ENCODE measurements around the gene GP5. TPM values are rescaled to one million over a fixed set of nuclear protein-coding genes. Genes with fewer than 3 reads are reported as not detected.
A peak's percentile ranks its signal among the peaks of the same experiment; 100 is the strongest.

GP5 gene
- total and polyA plus RNA-seq, 2 of the 13 experiments (the other 11 are each of a cell fraction or from before 2014, with no cell fraction given) = not detected

DNA sequence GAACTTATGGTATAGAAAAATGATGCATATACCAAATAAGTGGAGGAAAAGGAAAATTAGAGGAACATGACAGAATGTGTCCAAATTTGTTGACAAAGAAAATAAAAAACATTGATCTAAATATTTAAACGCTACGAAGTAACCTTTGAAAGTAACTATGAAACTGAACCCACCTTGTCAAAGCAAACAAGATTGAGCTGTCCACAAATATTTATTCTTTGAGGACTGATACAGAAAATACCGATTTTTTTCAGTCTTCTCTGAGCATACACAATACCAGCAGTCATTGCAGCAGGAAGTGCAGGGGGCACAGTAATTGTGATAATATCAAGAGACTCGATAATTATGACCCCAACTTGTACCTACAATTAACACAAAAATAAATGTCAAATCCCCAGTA is 47.7 kb upstream of the GP5 start (continued):
- TF ChIP-seq, protein P1, sequence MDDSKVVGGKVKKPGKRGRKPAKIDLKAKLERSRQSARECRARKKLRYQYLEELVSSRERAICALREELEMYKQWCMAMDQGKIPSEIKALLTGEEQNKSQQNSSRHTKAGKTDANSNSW (CRISPR knock-in tag; IDR thresholded peaks at IDR 0.05; ENCODE audit: borderline replicate concordance) = no peak
- no peak for TF ChIP-seq CHD4 (IDR thresholded peaks at IDR 0.05; ENCODE audit: borderline replicate concordance, low read length)
- TF ChIP-seq ZNF337 (CRISPR knock-in tag; IDR thresholded peaks at IDR 0.05; ENCODE audit: borderline replicate concordance, low read depth) = no peak
- no peak for TF ChIP-seq ZMAT3 (CRISPR knock-in tag; conservative IDR thresholded peaks at IDR 0.05)
- no peak for TF ChIP-seq ZNF883 (CRISPR knock-in tag; IDR thresholded peaks at IDR 0.05; ENCODE audit: not compliant biosample characterization)
- TF ChIP-seq RFX1 (IDR thresholded peaks at IDR 0.05) = no peak
- no peak for TF ChIP-seq ZNF777 (CRISPR knock-in tag; IDR thresholded peaks at IDR 0.05)
- TF ChIP-seq IRF2 (CRISPR knock-in tag; IDR thresholded peaks at IDR 0.05) = no peak
- TF ChIP-seq ZBTB8A (CRISPR knock-in tag; IDR thresholded peaks at IDR 0.05; ENCODE audit: borderline replicate concordance, low read depth) = no peak
- TF ChIP-seq ZNF766 (CRISPR knock-in tag; IDR thresholded peaks at IDR 0.05; ENCODE audit: borderline replicate concordance) = no peak
- no peak for TF ChIP-seq RARG (CRISPR knock-in tag; IDR thresholded peaks at IDR 0.05; ENCODE audit: low read depth)
- TF ChIP-seq, protein P2, sequence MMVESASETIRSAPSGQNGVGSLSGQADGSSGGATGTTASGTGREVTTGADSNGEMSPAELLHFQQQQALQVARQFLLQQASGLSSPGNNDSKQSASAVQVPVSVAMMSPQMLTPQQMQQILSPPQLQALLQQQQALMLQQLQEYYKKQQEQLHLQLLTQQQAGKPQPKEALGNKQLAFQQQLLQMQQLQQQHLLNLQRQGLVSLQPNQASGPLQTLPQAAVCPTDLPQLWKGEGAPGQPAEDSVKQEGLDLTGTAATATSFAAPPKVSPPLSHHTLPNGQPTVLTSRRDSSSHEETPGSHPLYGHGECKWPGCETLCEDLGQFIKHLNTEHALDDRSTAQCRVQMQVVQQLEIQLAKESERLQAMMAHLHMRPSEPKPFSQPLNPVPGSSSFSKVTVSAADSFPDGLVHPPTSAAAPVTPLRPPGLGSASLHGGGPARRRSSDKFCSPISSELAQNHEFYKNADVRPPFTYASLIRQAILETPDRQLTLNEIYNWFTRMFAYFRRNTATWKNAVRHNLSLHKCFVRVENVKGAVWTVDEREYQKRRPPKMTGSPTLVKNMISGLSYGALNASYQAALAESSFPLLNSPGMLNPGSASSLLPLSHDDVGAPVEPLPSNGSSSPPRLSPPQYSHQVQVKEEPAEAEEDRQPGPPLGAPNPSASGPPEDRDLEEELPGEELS (CRISPR knock-in tag; IDR thresholded peaks at IDR 0.05) = peak; percentile 74
- TF ChIP-seq, protein P3, sequence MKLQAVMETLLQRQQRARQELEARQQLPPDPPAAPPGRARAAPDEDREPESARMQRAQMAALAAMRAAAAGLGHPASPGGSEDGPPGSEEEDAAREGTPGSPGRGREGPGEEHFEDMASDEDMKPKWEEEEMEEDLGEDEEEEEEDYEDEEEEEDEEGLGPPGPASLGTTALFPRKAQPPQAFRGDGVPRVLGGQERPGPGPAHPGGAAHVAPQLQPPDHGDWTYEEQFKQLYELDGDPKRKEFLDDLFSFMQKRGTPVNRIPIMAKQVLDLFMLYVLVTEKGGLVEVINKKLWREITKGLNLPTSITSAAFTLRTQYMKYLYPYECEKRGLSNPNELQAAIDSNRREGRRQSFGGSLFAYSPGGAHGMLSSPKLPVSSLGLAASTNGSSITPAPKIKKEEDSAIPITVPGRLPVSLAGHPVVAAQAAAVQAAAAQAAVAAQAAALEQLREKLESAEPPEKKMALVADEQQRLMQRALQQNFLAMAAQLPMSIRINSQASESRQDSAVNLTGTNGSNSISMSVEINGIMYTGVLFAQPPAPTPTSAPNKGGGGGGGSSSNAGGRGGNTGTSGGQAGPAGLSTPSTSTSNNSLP (IDR thresholded peaks at IDR 0.05; ENCODE audit: low read depth, low read length) = peak; percentile 85; the same call in 1 of the 2 replicates
- TF ChIP-seq, protein P4, sequence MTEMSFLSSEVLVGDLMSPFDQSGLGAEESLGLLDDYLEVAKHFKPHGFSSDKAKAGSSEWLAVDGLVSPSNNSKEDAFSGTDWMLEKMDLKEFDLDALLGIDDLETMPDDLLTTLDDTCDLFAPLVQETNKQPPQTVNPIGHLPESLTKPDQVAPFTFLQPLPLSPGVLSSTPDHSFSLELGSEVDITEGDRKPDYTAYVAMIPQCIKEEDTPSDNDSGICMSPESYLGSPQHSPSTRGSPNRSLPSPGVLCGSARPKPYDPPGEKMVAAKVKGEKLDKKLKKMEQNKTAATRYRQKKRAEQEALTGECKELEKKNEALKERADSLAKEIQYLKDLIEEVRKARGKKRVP (CRISPR knock-in tag; IDR thresholded peaks at IDR 0.05) = peak in 1 of 2 experiments; percentile 33; a peak in 1 of 4 replicates
- TF ChIP-seq SALL1 (CRISPR knock-in tag; IDR thresholded peaks at IDR 0.05) = no peak
- peak; percentile 16; the same call in 1 of the 2 replicates for TF ChIP-seq ZNF792 (CRISPR knock-in tag; IDR thresholded peaks at IDR 0.05)
- TF ChIP-seq AKAP8 (CRISPR knock-in tag; IDR thresholded peaks at IDR 0.05) = no peak
- no peak for TF ChIP-seq ZFX (CRISPR knock-in tag; IDR thresholded peaks at IDR 0.05; ENCODE audit: low read depth)
- no peak for TF ChIP-seq ZMYM4 (CRISPR knock-in tag; IDR thresholded peaks at IDR 0.05)
- TF ChIP-seq ZNF816 (CRISPR knock-in tag; IDR thresholded peaks at IDR 0.05; ENCODE audit: borderline replicate concordance) = no peak
- TF ChIP-seq HHEX (CRISPR knock-in tag; IDR thresholded peaks at IDR 0.05) = peak; percentile 81
- no peak for TF ChIP-seq RBAK (CRISPR knock-in tag; IDR thresholded peaks at IDR 0.05)
- TF ChIP-seq, protein P5, sequence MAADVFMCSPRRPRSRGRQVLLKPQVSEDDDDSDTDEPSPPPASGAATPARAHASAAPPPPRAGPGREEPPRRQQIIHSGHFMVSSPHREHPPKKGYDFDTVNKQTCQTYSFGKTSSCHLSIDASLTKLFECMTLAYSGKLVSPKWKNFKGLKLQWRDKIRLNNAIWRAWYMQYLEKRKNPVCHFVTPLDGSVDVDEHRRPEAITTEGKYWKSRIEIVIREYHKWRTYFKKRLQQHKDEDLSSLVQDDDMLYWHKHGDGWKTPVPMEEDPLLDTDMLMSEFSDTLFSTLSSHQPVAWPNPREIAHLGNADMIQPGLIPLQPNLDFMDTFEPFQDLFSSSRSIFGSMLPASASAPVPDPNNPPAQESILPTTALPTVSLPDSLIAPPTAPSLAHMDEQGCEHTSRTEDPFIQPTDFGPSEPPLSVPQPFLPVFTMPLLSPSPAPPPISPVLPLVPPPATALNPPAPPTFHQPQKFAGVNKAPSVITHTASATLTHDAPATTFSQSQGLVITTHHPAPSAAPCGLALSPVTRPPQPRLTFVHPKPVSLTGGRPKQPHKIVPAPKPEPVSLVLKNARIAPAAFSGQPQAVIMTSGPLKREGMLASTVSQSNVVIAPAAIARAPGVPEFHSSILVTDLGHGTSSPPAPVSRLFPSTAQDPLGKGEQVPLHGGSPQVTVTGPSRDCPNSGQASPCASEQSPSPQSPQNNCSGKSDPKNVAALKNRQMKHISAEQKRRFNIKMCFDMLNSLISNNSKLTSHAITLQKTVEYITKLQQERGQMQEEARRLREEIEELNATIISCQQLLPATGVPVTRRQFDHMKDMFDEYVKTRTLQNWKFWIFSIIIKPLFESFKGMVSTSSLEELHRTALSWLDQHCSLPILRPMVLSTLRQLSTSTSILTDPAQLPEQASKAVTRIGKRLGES (CRISPR knock-in tag; IDR thresholded peaks at IDR 0.05; ENCODE audit: borderline replicate concordance) = no peak
- no peak for TF ChIP-seq ESRRA (CRISPR knock-in tag; IDR thresholded peaks at IDR 0.05; ENCODE audit: low read depth)
- TF ChIP-seq RFXAP (CRISPR knock-in tag; IDR thresholded peaks at IDR 0.05; ENCODE audit: borderline replicate concordance) = no peak
